PC-3 (cell line): ENCODE measurements around the gene USF2. TPM values are rescaled to one million over a fixed set of nuclear protein-coding genes. Genes with fewer than 3 reads are reported as not detected.

Experiments used
- ATAC-seq: fragments of 200-7000 bp; cut with Tn5 transposase; 2 replicates; pipeline ENCODE4 v1.9.1; 2020; ENCODE audit warnings: mild to moderate bottlenecking, moderate library complexity
- BruUV-seq: library from RNA; stranded (reverse); fragments of 400-500 nt; replicated peaks from 2 replicates; lab custom pipeline; 2021; lab: Mats Ljungman, UMichigan
- CTCF ChIA-PET: fragments of 300-600 bp; sonication (Branson Sonifier 250); formaldehyde crosslinking; loops from one replicate; lab custom pipeline; 2022; ENCODE audit warnings: antibody characterized with exemption; lab: Charles Lee
- POLR2A ChIA-PET: fragments of 300-600 bp; sonication (Branson Sonifier 250); formaldehyde crosslinking; loops from one replicate; lab custom pipeline; 2022; ENCODE audit warnings: antibody characterized with exemption; ENCODE audit not compliant: unreplicated experiment; lab: Charles Lee
- DNase-seq: peaks from one replicate; pipeline ENCODE4 v3.0.0-alpha.2; 2015
- H2AFZ ChIP-seq: fragments of 300-600 bp; sonication (generic); 2 replicates; pipeline ENCODE4 v1.6.0; 2016; ENCODE audit warnings: antibody characterized with exemption, low read length
- H3F3A ChIP-seq: fragments of 300-600 bp; sonication (generic); one replicate; pipeline ENCODE4 v1.6.0; 2017; ENCODE audit warnings: antibody characterized with exemption, low read length, control low read depth, mild to moderate bottlenecking; ENCODE audit not compliant: unreplicated experiment
- H3K27ac ChIP-seq: fragments of 300-600 bp; sonication (generic); 2 replicates; pipeline ENCODE4 v1.5.1; 2016; ENCODE audit warnings: mild to moderate bottlenecking, low read length
- H3K27me3 ChIP-seq: fragments of 300-600 bp; sonication (generic); 2 replicates; pipeline ENCODE4 v1.6.1; 2016; ENCODE audit warnings: low read length, mixed read lengths
- H3K36me3 ChIP-seq: fragments of 300-600 bp; sonication (generic); 2 replicates; pipeline ENCODE4 v1.6.1; 2016; ENCODE audit warnings: low read depth, mixed run types, low read length, mixed read lengths
- H3K4me1 ChIP-seq: fragments of 300-600 bp; sonication (generic); 2 replicates; pipeline ENCODE4 v1.5.1; 2016; ENCODE audit warnings: low read length; ENCODE audit not compliant: insufficient read depth
- H3K4me2 ChIP-seq: fragments of 300-600 bp; sonication (generic); 2 replicates; pipeline ENCODE4 v1.6.0; 2016; ENCODE audit warnings: low read length
- H3K4me3 ChIP-seq: fragments of 300-600 bp; sonication (generic); 2 replicates; pipeline ENCODE4 v1.5.1; 2016; ENCODE audit warnings: mild to moderate bottlenecking, low read length, mixed read lengths
- H3K79me2 ChIP-seq: fragments of 300-600 bp; sonication (generic); 2 replicates; pipeline ENCODE4 v1.6.1; 2017; ENCODE audit warnings: low read length, mixed read lengths
- H3K9ac ChIP-seq: fragments of 300-600 bp; sonication (generic); 2 replicates; pipeline ENCODE4 v1.6.0; 2016; ENCODE audit warnings: mild to moderate bottlenecking, low read length
- H3K9me2 ChIP-seq: fragments of 300-600 bp; sonication (generic); replicated peaks from 2 replicates; pipeline ENCODE4 v1.6.1; 2016; ENCODE audit warnings: mixed run types, low read length, mixed read lengths
- H3K9me3 ChIP-seq: fragments of 300-600 bp; sonication (generic); 2 replicates; pipeline ENCODE4 v1.6.1; 2016; ENCODE audit warnings: low read length, mixed read lengths
- H4K20me1 ChIP-seq: fragments of 300-600 bp; sonication (generic); 2 replicates; pipeline ENCODE4 v1.6.1; 2016; ENCODE audit warnings: low read length, mixed read lengths
- CTCF ChIP-seq: fragments of 300-600 bp; sonication (generic); conservative IDR thresholded peaks from 2 replicates; pipeline ENCODE4 v1.5.1; 2017; ENCODE audit warnings: antibody characterized with exemption, low read depth, mild to moderate bottlenecking, low read length
- EZH2 ChIP-seq: fragments of 300-600 bp; sonication (generic); IDR thresholded peaks from one replicate; pipeline ENCODE4 v1.6.1; 2017; ENCODE audit warnings: antibody characterized with exemption, mild to moderate bottlenecking, low read length; ENCODE audit not compliant: unreplicated experiment
- EZH2phosphoT487 ChIP-seq: fragments of 300-600 bp; sonication (generic); IDR thresholded peaks from 2 replicates; pipeline ENCODE4 v1.6.1; 2018; ENCODE audit warnings: mild to moderate bottlenecking, antibody characterized with exemption, low read length, borderline replicate concordance
- intact Hi-C: fragments of 100-400 bp; cut with micrococcal nuclease; formaldehyde crosslinking; loops from 2 replicates; pipeline ENCODE4 v1.9.0; 2023
- total RNA-seq: library from RNA; depleted of rRNA; stranded (reverse); fragments of >200 nt; gene quantifications from 2 replicates; pipeline ENCODE4 v1.2.3, GENCODE V29; 2014

Gene USF2
- total RNA-seq, 1 experiment from 2014 or later: 102 TPM

GRCh38 chr19:35303357-35303915 is 34.7 kb downstream of the USF2 start:
- Histone ChIP-seq H3K4me2 (no peak overlapping the region), H3K4me1 (no peaks in the 10 kb centered on the region), H4K20me1 (no peaks in the 10 kb centered on the region), H3K27ac (no peak overlapping the region), H3K9ac (no peak overlapping the region), H3K79me2 (no peaks in the 10 kb centered on the region), H3F3A (no peaks in the 10 kb centered on the region), H3K27me3 (no peaks in the 10 kb centered on the region), H3K36me3 (no peaks in the 10 kb centered on the region), H2AFZ (no peak overlapping the region), H3K9me3 (no peaks in the 10 kb centered on the region), H3K9me2 (no peaks in the 10 kb centered on the region), H3K4me3 (no peak overlapping the region)
- no peak for DNase-seq
- no TSS peak for BruUV-seq
- POLR2A ChIA-PET: no interaction called here
- intact Hi-C loops: no loop called here
- TF ChIP-seq EZH2phosphoT487: no peak
- no peak for TF ChIP-seq EZH2
- TF ChIP-seq CTCF: no peak
- ATAC-seq: no peak
- CTCF ChIA-PET: no interaction called here

GRCh38 chr19:35304036-35304435 is 35.3 kb downstream of the USF2 start:
- CTCF ChIA-PET: no interaction called here

More at GRCh38 chr19:35304036-35304435, 35.3 kb downstream of the USF2 start:
- Histone ChIP-seq H3K9me3 (no peaks in the 10 kb centered on the region), H3K4me1 (no peaks in the 10 kb centered on the region), H4K20me1 (no peaks in the 10 kb centered on the region), H3K4me3 (no peak overlapping the region), H3K36me3 (no peaks in the 10 kb centered on the region), H3K9me2 (no peaks in the 10 kb centered on the region), H3K4me2 (no peak overlapping the region), H3K27ac (no peak overlapping the region), H3K79me2 (no peaks in the 10 kb centered on the region), H3F3A (no peaks in the 10 kb centered on the region), H2AFZ (no peak overlapping the region), H3K27me3 (no peaks in the 10 kb centered on the region), H3K9ac (no peak overlapping the region)
- no TSS peak for BruUV-seq
- no peak for ATAC-seq
- TF ChIP-seq EZH2phosphoT487: no peak
- TF ChIP-seq EZH2: no peak
- TF ChIP-seq CTCF: no peak
- no peak for DNase-seq
- POLR2A ChIA-PET: no interaction called here
- intact Hi-C loops: no loop called here
